NCI-H510A treated with DMSO at 0.1 percent for 48 hours (cell line): ENCODE results near the gene SUN1.

Experiments used
- DNase-seq: peaks from one replicate; lab custom pipeline; 2025; lab: John Stamatoyannopoulos, UW

The SUN1 gene

DNA sequence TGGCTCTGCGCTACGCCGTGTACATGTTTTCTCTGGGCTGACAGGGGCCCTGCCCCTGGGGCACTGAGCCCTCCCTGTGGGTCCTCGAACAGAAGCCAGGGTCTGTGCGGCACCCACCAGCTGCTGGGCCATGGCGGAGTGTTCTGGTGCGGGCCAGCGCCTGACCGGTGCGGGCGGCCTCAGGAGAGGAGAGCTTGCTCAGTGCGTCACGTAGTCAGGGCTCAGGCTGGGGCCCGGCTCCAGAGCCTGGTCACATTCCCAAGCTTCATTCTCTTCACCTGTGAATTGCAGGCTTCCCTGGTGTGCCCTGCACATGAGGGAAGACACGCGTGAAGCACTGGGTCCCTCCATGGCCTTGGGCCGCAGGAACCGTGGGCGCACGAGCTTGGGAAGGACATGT, 59.5 kb downstream of the SUN1 start:
- no peak for DNase-seq

GRCh38 chr7:892648-893593, 60.6 kb downstream of the SUN1 start:
- DNase-seq, result no peak

- no peak for DNase-seq
Measured at GRCh38 chr7:893686-894085, 61.4 kb downstream of the SUN1 start.

DNA sequence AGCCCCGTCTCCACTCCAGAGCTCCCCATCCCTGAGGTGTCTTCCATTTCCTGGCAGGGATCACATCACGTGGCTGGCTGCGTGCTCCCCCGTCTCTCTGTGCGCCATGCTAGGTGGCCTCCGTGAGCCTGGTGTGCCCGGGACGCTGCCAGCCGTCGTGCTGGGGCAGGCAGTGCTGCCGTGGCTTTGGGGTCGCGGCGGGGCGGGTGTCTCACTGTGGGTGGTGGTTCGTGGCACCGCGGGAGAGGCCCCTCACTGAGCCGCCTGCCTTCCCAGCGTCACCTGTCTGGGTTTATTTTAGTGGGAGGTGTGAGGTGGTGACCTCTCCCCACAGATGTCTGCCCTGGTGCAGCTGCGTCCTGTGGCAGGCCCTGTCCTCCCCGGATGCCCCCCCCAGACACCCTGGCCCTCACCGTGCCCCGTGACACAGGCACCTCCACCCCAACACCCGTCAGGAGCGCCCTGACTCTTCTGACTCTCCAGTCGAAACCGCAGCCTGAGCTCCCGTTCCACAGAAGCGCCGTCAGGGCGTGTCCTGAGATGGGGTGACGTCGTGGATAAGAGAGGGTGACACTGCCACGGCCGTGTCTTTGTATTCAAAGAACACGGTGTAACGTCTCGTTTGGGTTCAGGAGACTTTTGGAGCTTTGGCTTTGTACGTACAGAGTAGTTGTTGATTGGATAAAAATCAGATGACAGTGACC, 62.0 kb downstream of the SUN1 start:
- DNase-seq, result no peak

DNA sequence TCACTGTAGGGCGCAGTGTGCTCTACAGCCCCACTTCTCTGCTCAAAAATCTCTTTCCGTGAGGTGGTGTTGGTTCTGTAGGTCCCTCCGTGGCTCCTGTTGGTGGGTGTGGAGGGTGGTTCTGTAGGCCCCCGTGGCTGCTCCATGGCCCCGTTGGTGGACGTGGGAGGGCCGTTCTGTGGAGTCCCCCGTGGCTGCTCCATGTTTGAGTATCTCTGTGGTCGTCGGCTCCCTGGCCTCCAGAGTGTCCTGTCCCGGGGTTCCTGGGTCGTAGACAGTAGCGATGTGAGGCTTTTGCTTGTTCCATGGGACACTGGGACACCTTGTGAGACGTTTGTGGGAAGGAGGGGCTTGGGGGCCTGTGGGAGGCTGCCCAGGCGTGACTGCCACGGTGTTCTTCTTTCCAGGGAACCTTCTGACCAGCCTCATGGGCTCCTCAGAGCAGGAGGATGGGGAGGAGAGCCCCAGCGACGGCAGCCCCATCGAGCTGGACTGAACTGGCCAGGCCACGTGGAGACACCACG, 62.7 kb downstream of the SUN1 start:
- no peak for DNase-seq

DNA sequence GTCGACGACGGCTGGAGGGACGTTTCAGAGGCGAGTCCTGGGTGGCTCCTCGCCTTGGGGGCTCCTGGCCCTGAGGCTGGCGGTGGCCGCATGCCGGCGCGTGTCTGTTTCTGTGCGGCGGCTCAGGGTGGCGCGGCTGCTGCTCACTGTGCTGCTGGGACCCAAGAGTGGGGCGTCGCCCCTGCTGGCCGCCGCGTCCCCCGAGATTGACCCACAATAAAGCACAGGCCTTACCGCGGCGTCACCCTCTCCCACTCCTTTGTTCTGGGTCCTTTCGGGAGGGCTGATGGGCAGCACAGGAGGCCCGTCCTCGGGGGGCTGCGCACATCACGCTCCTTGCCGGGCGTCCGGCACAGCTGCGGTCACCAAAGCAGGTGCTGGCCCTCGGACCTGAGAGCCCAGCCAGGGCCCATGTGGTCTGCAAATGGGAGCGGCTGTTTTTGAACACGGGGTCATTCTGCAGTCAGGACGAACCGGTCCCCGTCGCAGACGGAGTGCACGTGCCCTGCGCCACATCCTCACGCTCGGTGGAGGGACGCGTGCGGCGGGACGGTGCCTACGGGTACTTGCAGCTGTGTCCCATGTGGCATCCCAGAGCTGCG, 63.3 kb downstream of the SUN1 start:
- no peak for DNase-seq

DNA sequence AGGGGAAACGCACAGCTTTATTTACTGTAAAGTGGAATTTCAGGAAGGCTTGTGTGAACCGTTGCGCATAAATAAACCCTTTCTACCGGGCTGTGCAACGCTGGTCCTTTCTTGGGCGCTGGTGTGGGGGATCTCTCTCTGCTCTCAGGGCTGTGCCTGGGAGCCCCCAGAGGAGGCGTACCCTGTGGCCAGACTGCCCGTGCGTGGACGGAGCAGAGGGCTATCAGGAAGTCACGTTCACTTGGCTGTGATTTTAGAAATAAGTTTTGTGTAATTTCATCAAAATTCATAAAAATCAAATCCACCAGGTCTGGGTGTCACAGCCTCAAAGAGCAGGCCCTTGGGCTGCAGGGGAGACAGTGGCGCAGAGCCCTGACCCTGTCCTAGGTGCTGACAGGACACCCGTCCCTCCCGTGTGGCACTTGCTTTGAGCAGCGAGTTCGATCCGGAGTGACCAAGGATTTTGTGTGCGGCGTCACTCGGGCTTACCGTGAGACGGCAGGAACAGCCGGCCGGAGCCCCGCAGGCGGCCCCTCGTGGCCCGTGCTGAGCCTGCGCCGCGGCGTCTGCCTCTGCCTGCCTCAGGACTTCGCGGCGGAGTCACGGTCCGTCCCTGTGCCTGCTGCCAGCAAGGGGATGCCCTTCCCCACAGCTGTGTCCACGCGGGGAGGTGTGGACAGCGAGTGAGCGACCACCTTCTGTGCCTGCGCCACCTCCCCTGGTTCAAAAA, 64.2 kb downstream of the SUN1 start:
- no peak for DNase-seq

DNA sequence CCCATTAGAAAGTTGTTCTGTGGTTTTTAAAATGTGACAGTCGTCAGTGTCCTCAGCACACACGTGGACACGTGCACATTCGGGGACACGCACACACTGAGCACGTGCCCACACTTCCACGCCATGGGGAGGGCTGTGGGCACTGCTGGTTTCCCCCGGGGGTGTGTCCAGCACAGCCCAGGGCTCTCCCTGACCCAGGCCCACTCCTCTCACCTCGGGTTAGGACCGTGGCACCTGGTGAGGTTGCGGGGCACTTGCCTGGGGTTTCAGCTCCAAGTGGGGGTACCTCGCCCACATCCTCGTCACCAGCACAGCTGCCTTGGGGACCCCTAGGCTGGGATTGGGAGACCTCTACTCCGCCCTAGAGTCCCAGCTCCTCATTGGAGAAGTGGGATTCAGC, 64.8 kb downstream of the SUN1 start:
- DNase-seq, result no peak

GRCh38 chr7:897771-898376, 65.6 kb downstream of the SUN1 start:
- no peak for DNase-seq

DNA sequence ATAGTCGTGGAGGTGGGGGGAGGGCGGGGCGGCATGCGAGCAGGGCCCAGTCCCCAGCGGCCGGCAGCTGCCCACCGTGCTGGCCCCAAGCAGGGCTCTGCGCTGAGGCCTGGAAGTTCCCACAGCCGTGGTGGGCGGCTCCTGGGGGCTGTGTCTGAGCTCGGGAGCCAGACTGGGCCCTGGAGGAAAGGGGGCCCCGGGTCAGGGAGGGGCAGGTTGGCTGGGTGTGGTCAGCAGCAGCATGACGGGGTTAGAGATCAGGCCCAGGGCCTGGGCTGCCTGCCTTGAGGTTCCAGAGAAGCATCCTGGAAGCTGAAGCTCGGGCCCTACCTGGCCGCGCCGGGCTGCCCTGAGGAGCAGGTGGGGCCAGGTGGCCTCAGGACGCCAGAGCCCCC, 66.2 kb downstream of the SUN1 start:
- DNase-seq, result no peak

DNA sequence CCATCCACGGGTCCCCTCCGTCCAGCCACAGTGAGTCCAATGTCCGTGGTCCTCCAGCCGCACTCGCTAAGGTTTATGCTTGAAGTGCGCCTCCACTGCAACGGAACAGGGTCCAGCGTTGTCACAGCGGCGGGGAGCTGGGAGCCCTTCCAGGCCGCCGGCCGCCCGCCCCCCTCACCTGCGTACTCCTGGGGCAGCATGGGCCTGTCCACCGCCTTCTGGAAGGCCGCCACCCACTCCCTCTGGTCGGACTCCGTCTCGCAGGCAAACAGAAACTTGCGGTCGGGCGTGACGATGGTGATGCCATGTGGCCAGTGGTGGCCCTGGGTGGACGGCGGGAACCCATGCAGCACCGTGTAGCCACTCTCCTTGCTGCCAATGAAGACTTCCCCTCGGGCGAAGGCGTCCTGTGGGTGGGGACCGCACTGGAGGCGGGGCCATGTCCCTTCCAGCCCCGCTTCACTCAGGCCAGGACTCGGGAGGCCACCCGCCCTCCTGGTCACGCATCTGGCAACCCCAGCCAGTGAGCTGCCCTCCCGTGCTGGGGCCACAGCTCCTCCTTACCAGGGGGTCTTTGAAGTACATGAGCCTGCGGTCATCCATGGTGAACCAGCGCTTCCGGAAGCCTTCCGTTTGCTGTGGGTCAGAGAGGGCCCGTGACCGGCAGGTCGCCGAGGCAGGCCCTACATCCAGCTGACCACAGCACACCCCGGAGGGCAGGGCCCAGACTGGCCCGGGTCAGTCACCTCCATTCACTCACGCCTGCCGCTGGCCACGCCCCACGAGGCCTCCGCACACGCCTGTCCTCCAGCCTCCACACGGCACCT, 66.8 kb downstream of the SUN1 start:
- no peak for DNase-seq

GRCh38 chr7:899806-900205, 67.5 kb downstream of the SUN1 start:
- no peak for DNase-seq

DNA sequence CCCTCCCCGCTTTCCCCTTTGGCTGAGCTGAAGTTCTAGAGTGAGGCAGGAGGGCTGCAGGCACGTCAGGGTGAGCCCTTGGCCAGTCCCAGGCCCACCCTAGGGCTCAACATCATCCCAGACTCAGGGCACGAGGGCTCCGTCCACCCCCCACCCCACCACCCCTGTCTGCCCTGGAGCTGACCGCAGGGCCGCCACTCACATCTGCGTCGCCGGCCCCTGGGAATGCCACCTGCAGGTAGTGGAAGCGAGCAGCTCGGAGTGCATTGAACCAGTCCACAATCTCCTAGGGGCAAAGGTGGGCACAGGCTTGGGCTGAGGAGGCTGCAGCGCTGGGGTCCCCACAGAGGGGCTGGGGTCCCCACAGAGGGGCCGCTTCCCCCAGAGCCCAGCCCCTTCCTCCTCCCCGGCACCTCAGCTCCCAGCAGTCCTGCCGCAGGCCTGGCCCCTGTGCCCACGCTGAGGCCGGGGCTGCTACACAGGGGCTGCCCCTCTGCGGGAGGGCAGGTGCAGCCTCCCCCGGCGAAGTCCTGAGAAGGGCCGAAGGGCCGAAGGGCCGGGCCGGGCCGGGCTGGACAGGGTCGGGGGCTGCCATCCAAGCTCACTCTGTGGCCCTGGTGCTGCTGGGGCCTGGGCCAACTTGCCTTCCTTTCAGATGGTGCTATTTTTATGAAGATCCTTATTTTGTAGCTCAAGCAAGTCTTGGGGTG, 68.2 kb downstream of the SUN1 start:
- DNase-seq, result no peak

- no peak for DNase-seq
Measured at GRCh38 chr7:901041-901387, 68.7 kb downstream of the SUN1 start.

DNA sequence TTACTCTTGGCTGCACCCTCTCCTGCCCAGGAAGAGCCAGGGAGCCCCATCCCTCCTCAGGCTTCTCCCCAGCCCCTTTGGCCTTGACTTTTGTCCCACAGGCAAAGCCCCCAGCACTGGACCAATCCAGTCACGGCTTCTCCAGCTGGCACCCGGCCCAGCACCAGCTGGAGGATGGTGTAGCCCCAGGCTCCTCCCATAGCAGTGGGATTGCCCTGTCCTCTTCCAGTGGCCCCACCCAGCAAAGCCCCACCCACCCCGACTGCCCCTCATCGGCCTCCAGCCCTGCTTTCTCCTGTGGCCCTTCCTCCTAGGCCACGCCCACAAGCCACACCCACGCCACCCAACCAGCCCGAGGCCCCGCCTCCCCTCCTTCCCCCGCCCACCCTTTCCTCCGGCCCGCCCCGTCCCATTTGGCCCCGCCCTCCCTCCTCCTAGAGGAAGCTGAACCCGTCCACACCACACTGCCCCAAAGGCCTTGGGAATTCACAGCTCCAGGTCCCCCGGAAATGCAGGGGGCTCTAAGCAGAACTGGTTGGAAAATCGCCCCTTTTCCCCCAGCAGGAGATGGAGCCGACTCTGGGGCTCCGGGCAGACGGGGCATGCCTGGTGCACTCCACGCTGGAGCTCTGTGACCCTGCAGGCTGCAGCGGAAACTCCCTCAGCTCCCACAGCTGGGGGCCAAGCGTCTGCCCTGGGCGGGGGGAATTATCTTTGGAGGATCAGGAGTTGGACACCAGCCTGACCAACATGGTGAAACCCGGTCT, 69.3 kb downstream of the SUN1 start:
- no peak for DNase-seq

DNA sequence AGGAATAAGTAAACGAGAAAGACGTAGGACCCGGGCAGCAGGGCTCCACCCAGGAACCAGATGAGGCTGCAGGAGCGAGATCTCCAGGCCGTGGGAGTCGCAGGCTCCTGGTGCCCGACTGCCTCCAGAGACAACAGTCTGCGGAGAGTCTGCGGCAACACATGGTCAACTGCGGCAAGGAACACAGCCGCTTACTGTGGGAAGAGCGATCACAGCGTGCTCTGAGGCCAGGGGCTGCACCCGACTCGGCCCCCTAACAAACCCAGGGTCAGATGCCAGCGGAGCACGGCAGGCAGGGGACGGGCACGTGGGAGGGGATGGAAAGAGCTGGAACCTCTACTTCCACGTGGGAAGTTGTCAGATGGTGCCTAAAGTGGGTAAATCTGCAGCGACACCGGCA, 70.7 kb downstream of the SUN1 start:
- no peak for DNase-seq

DNA sequence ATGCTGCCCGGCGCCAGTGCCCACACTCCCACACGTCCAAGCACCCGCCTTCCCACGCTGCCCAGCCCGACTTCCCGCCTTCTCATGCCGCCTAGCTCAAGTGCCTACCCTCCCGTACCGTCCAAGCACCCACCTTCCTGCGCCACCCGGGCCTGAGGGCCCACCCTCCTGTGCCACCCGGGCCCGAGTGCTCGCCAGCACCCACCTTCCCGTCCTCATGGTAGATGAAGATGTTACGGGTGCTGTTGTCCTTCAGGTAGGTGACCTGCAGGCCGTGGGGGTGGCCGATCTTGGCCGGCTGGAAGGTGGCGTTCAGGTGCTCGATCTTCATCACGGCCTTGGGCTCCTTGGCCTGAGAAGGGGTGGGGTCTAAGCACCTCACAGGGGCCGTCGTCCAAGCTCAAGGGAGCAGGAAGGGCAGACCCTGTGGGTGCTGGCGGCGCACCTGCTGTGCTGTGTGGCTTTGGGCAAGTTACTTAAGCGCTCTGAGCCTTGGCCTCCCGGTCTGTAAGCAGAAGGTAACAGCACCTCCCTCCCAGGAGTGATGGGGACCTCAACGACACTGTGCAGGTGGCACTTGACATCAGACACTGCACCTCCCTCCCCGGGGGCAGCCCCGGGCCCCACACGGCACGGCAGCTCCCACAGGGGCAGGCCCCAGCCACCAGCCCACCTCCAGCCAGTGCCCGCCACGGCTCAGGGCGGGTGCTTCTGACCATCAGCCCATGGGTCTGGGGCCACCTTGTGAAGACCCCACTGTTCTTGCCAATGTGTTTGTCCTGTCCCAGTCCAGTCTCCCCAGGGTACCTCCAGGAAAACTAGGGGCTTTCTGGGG, 71.9 kb downstream of the SUN1 start:
- DNase-seq, result no peak

DNA sequence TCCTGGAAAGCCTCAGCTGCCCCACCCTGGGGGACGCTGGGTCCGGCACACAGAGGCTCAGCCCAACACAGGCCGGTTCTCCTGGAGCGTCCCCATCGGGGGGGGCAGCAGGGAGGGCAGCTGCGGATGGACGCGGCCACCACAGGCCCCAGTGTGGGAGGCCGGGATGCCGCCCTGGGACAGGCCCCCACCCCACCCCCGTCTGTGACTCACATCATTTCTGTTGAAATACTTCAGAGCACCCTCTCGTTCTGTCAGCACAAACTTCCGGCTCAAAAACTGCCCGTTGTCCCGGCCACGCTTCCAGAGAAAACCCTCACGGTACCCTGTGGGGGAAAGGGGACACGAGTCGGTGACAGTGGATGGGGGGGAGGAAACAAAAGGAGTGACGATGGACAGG, 72.6 kb downstream of the SUN1 start:
- no peak for DNase-seq

- no peak for DNase-seq
Measured at GRCh38 chr7:906776-907157, 74.5 kb downstream of the SUN1 start.
